K562 (cell line): Measurements from ENCODE around the gene ENPP6. TPM values are rescaled to one million over a fixed set of nuclear protein-coding genes. Genes with fewer than 3 reads are reported as not detected.

Source experiments
- ATAC-seq: fragments of 200-7000 bp; cut with Tn5 transposase; 3 replicates; pipeline ENCODE4 v1.9.1; 2020; ENCODE audit warnings: moderate library complexity
- BruUV-seq: library from RNA; stranded (reverse); fragments of 400-500 nt; replicated peaks from 2 replicates; lab custom pipeline; 2021; lab: Mats Ljungman, UMichigan
- CTCF ChIA-PET: fragments of 300-600 bp; formaldehyde crosslinking; extraction: SDS; loops from one replicate; lab custom pipeline; 2021; ENCODE audit warnings: low intra/inter-chr PET ratio; lab: Yijun Ruan, JAX
- POLR2A ChIA-PET: fragments of 300-600, 350-650 bp; sonication (Branson Sonifier 250); formaldehyde crosslinking; extraction: SDS; loops from one replicate; lab custom pipeline; 2021; ENCODE audit warnings: antibody characterized with exemption, inconsistent platforms; lab: Yijun Ruan, JAX
- DNase-seq, 4 experiments: peaks; one replicate each; pipeline versions ENCODE4 v3.0.0 to v3.0.0-alpha.2; 2011 to 2018; ENCODE audit warnings: low spot score in 3 of 4, mixed read lengths in 3 of 4; ENCODE audit errors: extremely low read depth in 1 of 4
- FAIRE-seq: peaks from 2 replicates; lab custom pipeline; 2011; peaks lifted over from hg19 to GRCh38; lab: Jason Lieb, UNC
- H2AFZ ChIP-seq: 2 replicates; pipeline ENCODE4 v1.6.0; 2011; ENCODE audit warnings: low read depth, low read length, control low read depth, inconsistent platforms
- H3K27ac ChIP-seq: fragments of 200-600 bp; 3 replicates; pipeline ENCODE4 v1.8.0; 2011; ENCODE audit warnings: low read depth, mild to moderate bottlenecking, control low read depth, inconsistent platforms, low read length, moderate library complexity, mixed read lengths; ENCODE audit errors: extremely low read depth
- H3K27me3 ChIP-seq, 2 experiments: fragments of 300-600 bp in 1 of 2; 2 replicates in 1 of 2; 3 replicates in 1 of 2; pipeline versions ENCODE4 v1.6.0 to v1.8.0; 2011; ENCODE audit warnings: inconsistent platforms in 2 of 2, low read length in 2 of 2, mild to moderate bottlenecking in 1 of 2, mixed read lengths in 1 of 2, moderate library complexity in 1 of 2; ENCODE audit not compliant: control insufficient read depth in 2 of 2, insufficient read depth in 2 of 2
- H3K36me3 ChIP-seq: fragments of 300-600 bp; 3 replicates; pipeline ENCODE4 v1.8.0; 2011; ENCODE audit warnings: mild to moderate bottlenecking, low read length, inconsistent platforms; ENCODE audit not compliant: control insufficient read depth, insufficient read depth
- H3K4me1 ChIP-seq, 2 experiments: fragments of 200-600 bp in 1 of 2; replicated peaks in 1 of 2; 2 replicates in 1 of 2; 3 replicates in 1 of 2; pipeline versions ENCODE4 v1.5.1 to v1.8.0; 2011; ENCODE audit warnings: inconsistent platforms in 2 of 2, low read length in 2 of 2, mild to moderate bottlenecking in 1 of 2, mixed read lengths in 1 of 2, moderate library complexity in 1 of 2; ENCODE audit not compliant: control insufficient read depth in 2 of 2, insufficient read depth in 2 of 2
- H3K4me2 ChIP-seq: 2 replicates; pipeline ENCODE4 v1.6.1; 2011; ENCODE audit warnings: low read length, control low read depth, inconsistent platforms, mixed read lengths; ENCODE audit not compliant: insufficient read depth
- H3K4me3 ChIP-seq: fragments of 200-600 bp; sonication (generic), shearing (Covaris generic); 2 replicates; pipeline ENCODE4 v1.5.1; 2016; ENCODE audit warnings: control low read depth, inconsistent platforms
- H3K79me2 ChIP-seq: fragments of 200-600 bp; 3 replicates; pipeline ENCODE4 v1.8.0; 2011; ENCODE audit warnings: low read length, inconsistent platforms; ENCODE audit not compliant: control insufficient read depth, insufficient read depth
- H3K9ac ChIP-seq, 2 experiments: 2 replicates each; pipeline versions ENCODE4 v1.6.0 to v1.6.1; 2011; ENCODE audit warnings: low read depth in 2 of 2, low read length in 2 of 2, control low read depth in 1 of 2, inconsistent platforms in 1 of 2, mild to moderate bottlenecking in 1 of 2, mixed read lengths in 1 of 2; ENCODE audit not compliant: insufficient read depth in 1 of 2
- H3K9me1 ChIP-seq: one replicate; pipeline ENCODE4 v1.6.0; 2011; ENCODE audit warnings: inconsistent platforms, mild to moderate bottlenecking, low read length, moderate library complexity; ENCODE audit not compliant: control insufficient read depth, insufficient read depth
- H3K9me3 ChIP-seq: replicated peaks from 2 replicates; pipeline ENCODE4 v1.5.1; 2011; ENCODE audit warnings: low read depth, low read length, inconsistent platforms; ENCODE audit not compliant: control insufficient read depth, insufficient read depth
- H4K20me1 ChIP-seq: replicated peaks from 2 replicates; pipeline ENCODE4 v1.6.1; 2011; ENCODE audit warnings: low read length, inconsistent platforms, mixed read lengths; ENCODE audit not compliant: control insufficient read depth, insufficient read depth
- RBFOX2 ChIP-seq: fragments of 200-400 bp; formaldehyde crosslinking; IDR thresholded peaks from 2 replicates; pipeline ENCODE4 v1.6.1; 2017; ENCODE audit warnings: low read depth, mild to moderate bottlenecking, low read length, moderate library complexity
- VEZF1 ChIP-seq: fragments of 200-800 bp; sonication (Bioruptor generic); IDR thresholded peaks from 2 replicates; pipeline ENCODE4 v1.6.1; 2017; ENCODE audit warnings: missing genetic modification characterization, missing compliant biosample characterization
- ZNF311 ChIP-seq: fragments of 250-450 bp; sonication (Bioruptor Pico); IDR thresholded peaks from 2 replicates; pipeline ENCODE4 v1.4.0; 2020; ENCODE audit warnings: mild to moderate bottlenecking, moderate library complexity
- ZNF507 ChIP-seq: conservative IDR thresholded peaks from 2 replicates; pipeline ENCODE4 v1.6.1; 2017; ENCODE audit warnings: missing genetic modification characterization, missing compliant biosample characterization
- WGBS: fragments of 100-300 bp; shearing (Covaris generic); methylation state at CpG from one replicate; pipeline ENCODE4 v1.1.6; 2016; ENCODE audit warnings: low coverage, mixed read lengths; ENCODE audit not compliant: insufficient coverage; ENCODE audit errors: missing lambda C conversion rate; 5-methylcytosine and 5-hydroxymethylcytosine counted together
- in situ Hi-C: fragments of 300-500 bp; cut with MboI; formaldehyde crosslinking; loops from 4 replicates; pipeline ENCODE4 v1.15.0; 2018; ENCODE audit warnings: inconsistent platforms, mixed read lengths
- intact Hi-C: fragments of 100-400 bp; cut with micrococcal nuclease; formaldehyde crosslinking; loops from 2 replicates; pipeline ENCODE4 v1.14.2; 2022
- polyA plus RNA-seq, 8 experiments: library from polyadenylated mRNA; depleted of rRNA in 4 of 8; stranded (reverse) in 5 of 8; unstranded in 3 of 8; fragments of >200 nt; fragmentation: Nextera tagmentation in 2 of 8; fragmentation: Illumina TruSeq in 1 of 8; extraction: Ambion mirVana in 2 of 8; extraction: Trizol in 1 of 8; gene quantifications; 2 replicates each; pipeline versions ENCODE4 v1.2.1 to v1.2.3, GENCODE V29; 2011 to 2014; ENCODE audit warnings: inconsistent platforms in 1 of 8, missing spikeins in 1 of 8
- total RNA-seq, 7 experiments: library from RNA; depleted of rRNA in 6 of 7; stranded (reverse); fragments of >200 nt in 6 of 7; fragmentation: Illumina TruSeq in 2 of 7; extraction: Trizol in 2 of 7; gene quantifications; 2 replicates each; pipeline versions ENCODE4 v1.2.1 to v1.2.3, GENCODE V29; 2011 to 2021; ENCODE audit warnings: low replicate concordance in 1 of 7

The ENPP6 gene
- total and polyA plus RNA-seq, 9 of the 15 experiments (the other 6 are each of a cell fraction or from before 2014, with no cell fraction given): 0.29 TPM; not detected in 8

- ChIA-PET POLR2A (no interaction called here), CTCF (no interaction called here)
- Histone ChIP-seq H3K27me3 (peaks cover 11 to 21% of the 10 kb centered on the region in 2 experiments; a peak in 4 of 5 replicates), H4K20me1 (no peaks in the 10 kb centered on the region), H3K9ac (no peak overlapping the region), H3K9me3 (no peaks in the 10 kb centered on the region), H3K27ac (no peak overlapping the region), H3K9me1 (no peaks in the 10 kb centered on the region), H3K4me3 (no peak overlapping the region), H3K4me2 (no peak overlapping the region), H2AFZ (no peak overlapping the region), H3K4me1 (peaks cover 0 to 6% of the 10 kb centered on the region in 2 experiments; a peak in 2 of 5 replicates), H3K36me3 (no peaks in the 10 kb centered on the region), H3K79me2 (no peaks in the 10 kb centered on the region)
- FAIRE-seq: no peak
- in situ Hi-C loops: no loop called here
- no TSS peak for BruUV-seq
- WGBS: 77% methylated on average over 15 of the region's 24 CpGs
- intact Hi-C loops: no loop called here
- TF ChIP-seq ZNF507 (tag): no peak
- no peak for DNase-seq
- no peak for ATAC-seq
Observed at GRCh38 chr4:184253072-184253420, 35.4 kb upstream of the ENPP6 start.

- Histone ChIP-seq H3K4me2 (no peak overlapping the region), H3K4me1 (peaks cover 0 to 6% of the 10 kb centered on the region in 2 experiments; a peak in 2 of 5 replicates), H3K36me3 (no peaks in the 10 kb centered on the region), H3K9ac (no peak overlapping the region), H3K27me3 (peaks cover 5 to 14% of the 10 kb centered on the region in 2 experiments; a peak in 4 of 5 replicates), H3K4me3 (no peak overlapping the region)
- no TSS peak for BruUV-seq
- in situ Hi-C loops (no loop called here), intact Hi-C loops (no loop called here)
- WGBS: 35% methylated on average over 15 of the region's 21 CpGs
- no peak for TF ChIP-seq VEZF1 (CRISPR knock-in tag)
- no peak for TF ChIP-seq RBFOX2
- TF ChIP-seq ZNF311: no peak
- TF ChIP-seq, all 486 proteins: peak for 0
- Histone ChIP-seq H3K9me3 (no peaks in the 10 kb centered on the region), H3K79me2 (no peaks in the 10 kb centered on the region), H3K9me1 (no peaks in the 10 kb centered on the region), H4K20me1 (no peaks in the 10 kb centered on the region), H3K27ac (no peak overlapping the region), H2AFZ (no peak overlapping the region)
- POLR2A ChIA-PET: interaction anchor here (0.6 to 2.0 kb wide), 2 partner anchors 14 to 40 kb away, joined by 3 to 4 read pairs; no protein-coding TSS in a partner anchor
- no peak for FAIRE-seq
- no peak for DNase-seq
- CTCF ChIA-PET: no interaction called here
- ATAC-seq: no peak
Observed at GRCh38 chr4:184252136-184253071, 34.7 kb upstream of the ENPP6 start.
